Bronchial epithelial cell (primary cell): ENCODE data around the gene PANK3. TPM values are rescaled to one million over a fixed set of nuclear protein-coding genes. Genes with fewer than 3 reads are reported as not detected.

Source experiments
- DNase-seq: peaks from one replicate; pipeline ENCODE4 v3.0.0-alpha.2; 2010; ENCODE audit warnings: low read depth
- FAIRE-seq: peaks from 2 replicates; lab custom pipeline; 2011; peaks lifted over from hg19 to GRCh38; lab: Jason Lieb, UNC
- H3K27me3 ChIP-seq: 2 replicates; pipeline ENCODE4 v1.5.1; 2011; ENCODE audit warnings: low read length; ENCODE audit not compliant: control insufficient read depth, insufficient read depth
- H3K36me3 ChIP-seq: 2 replicates; pipeline ENCODE4 v1.5.1; 2011; ENCODE audit warnings: low read length; ENCODE audit not compliant: control insufficient read depth, insufficient read depth
- H3K4me3 ChIP-seq: 2 replicates; pipeline ENCODE4 v1.5.1; 2011; ENCODE audit warnings: mild to moderate bottlenecking, low read depth, low read length, control low read depth
- total RNA-seq: library from RNA; depleted of rRNA; stranded (reverse); fragments of >200 nt; gene quantifications from 2 replicates; pipeline ENCODE4 v1.2.1, GENCODE V29; 2014
- TF ChIP-seq, protein P1 (sequence below): IDR thresholded peaks from 2 replicates; pipeline ENCODE4 v1.5.1; 2011; ENCODE audit warnings: mild to moderate bottlenecking, moderate library complexity, low read length, control low read depth, inconsistent platforms; ENCODE audit not compliant: insufficient read depth, severe bottlenecking

Gene PANK3
- total RNA-seq, 1 donor from 2014 or later, result 55.8 TPM

DNA sequence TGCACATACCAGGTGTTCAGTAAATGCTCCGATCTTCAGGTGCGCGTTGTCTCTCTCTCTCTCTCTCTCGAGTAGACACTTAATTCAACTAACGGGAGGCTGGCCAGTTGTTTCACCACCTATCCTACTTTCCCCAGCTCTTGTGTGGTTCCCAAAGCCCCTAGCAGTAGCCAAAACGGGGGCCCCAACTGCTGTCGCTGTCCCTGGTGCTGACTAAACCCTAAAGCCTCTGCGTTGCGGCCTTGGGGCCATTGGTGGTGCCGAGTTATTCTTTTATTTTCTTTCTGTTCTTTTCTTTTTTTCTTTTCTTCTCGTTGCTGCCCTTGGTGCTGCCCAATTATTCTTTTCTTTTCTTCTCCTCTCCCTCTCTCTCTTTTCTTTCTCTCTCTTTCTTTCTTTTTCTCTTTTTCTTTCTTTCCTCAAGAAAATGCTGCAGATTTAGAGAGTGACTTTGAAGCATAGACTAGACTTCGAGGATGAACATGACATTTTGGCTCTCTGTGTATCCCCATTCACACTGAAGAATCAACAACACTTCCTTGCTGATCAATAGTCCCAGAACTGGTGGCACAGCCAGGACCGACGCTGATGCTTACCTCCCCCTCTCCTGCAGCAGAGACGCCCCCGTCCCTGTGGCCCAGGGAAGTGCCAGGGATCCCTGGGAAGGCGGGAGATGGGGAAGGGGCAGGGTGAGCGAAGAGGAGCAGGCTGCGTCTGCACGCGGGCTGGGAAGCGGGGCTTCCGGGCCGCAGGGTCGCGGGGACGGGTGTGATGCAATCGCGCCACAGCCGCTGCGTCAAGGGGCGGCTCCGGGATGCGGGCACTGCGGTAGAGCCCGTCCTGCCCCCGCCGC is 50.4 kb downstream of the PANK3 start, which contains the start of gene FBLL1:
Gene FBLL1 (plus strand): TSS at position 785 of the 853 bp plus-strand sequence. CDS start 200 bp downstream, outside the sequence.
- Histone ChIP-seq H3K36me3 (no peaks in the 10 kb centered on the region), H3K4me3 (peak within 1 kb of the TSS; percentile 22), H3K27me3 (peaks cover 13% of the 10 kb centered on the region)
- TF ChIP-seq, protein P1, sequence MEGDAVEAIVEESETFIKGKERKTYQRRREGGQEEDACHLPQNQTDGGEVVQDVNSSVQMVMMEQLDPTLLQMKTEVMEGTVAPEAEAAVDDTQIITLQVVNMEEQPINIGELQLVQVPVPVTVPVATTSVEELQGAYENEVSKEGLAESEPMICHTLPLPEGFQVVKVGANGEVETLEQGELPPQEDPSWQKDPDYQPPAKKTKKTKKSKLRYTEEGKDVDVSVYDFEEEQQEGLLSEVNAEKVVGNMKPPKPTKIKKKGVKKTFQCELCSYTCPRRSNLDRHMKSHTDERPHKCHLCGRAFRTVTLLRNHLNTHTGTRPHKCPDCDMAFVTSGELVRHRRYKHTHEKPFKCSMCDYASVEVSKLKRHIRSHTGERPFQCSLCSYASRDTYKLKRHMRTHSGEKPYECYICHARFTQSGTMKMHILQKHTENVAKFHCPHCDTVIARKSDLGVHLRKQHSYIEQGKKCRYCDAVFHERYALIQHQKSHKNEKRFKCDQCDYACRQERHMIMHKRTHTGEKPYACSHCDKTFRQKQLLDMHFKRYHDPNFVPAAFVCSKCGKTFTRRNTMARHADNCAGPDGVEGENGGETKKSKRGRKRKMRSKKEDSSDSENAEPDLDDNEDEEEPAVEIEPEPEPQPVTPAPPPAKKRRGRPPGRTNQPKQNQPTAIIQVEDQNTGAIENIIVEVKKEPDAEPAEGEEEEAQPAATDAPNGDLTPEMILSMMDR, result no peak
- FAIRE-seq (no peak), DNase-seq (no peak)

- TF ChIP-seq, protein P1, result no peak
- FAIRE-seq (no peak), DNase-seq (no peak)
- peaks cover 13% of the 10 kb centered on the region for H3K27me3 ChIP-seq
- H3K4me3 ChIP-seq, result no peak overlapping the region
- no peaks in the 10 kb centered on the region for H3K36me3 ChIP-seq
Observed at GRCh38 chr5:168527756-168528295, 51.3 kb downstream of the PANK3 start.

DNA sequence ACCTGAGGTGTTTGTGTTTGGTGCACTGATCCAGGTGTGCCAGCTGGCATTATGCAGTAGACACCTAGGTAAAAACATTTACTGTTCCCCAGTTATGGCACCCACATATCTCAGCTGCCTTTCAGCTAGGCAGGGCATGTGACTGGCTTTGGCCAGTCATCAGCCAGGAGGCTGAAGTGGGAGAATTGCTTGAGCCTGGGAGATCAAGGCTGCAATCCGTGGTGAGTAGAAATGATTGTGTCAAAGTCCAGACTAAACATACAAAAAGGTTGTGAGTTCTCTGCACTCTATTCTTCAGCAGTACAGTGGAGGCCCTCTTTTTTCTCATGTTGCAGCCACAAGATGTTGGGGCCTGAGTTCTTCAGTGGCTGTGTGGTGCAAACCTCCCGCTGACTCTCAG is 53.3 kb downstream of the PANK3 start:
- H3K36me3 ChIP-seq, result no peaks in the 10 kb centered on the region
- H3K4me3 ChIP-seq, result no peak overlapping the region
- peaks cover 10% of the 10 kb centered on the region for H3K27me3 ChIP-seq
- FAIRE-seq (no peak), DNase-seq (no peak)
- TF ChIP-seq, protein P1, result no peak

GRCh38 chr5:168513861-168514428 is 65.2 kb downstream of the PANK3 start:
- TF ChIP-seq, protein P1, result no peak
- DNase-seq, result no peak
- peaks cover 20% of the 10 kb centered on the region for H3K36me3 ChIP-seq
- H3K4me3 ChIP-seq, result no peak overlapping the region
- H3K27me3 ChIP-seq, result no peaks in the 10 kb centered on the region
- FAIRE-seq, result no peak

- H3K36me3 ChIP-seq, result peaks cover 14% of the 10 kb centered on the region
Observed at GRCh38 chr5:168502563-168503237, 76.5 kb downstream of the PANK3 start.

More at GRCh38 chr5:168502563-168503237, 76.5 kb downstream of the PANK3 start:
- H3K4me3 ChIP-seq, result no peak overlapping the region
- TF ChIP-seq, protein P1, result no peak
- DNase-seq, result no peak
- H3K27me3 ChIP-seq, result no peaks in the 10 kb centered on the region
- no peak for FAIRE-seq

Other genes with a start within 250 kb of the PANK3 start
- gene RARS1, start 92.9 kb downstream of the PANK3 start, total RNA-seq, result 105 and 122 TPM in 2 replicates
- gene FBLL1, start 50.1 kb downstream of the PANK3 start, total RNA-seq, result 0.77 TPM in 1 of 2 replicates, not detected in the other